GM19463 (cell line): Measurements from ENCODE around the gene ANKRD23.
"Not testable (repeated sequence)": the region's sequence is repeated elsewhere in the genome, so short reads cannot be mapped to it uniquely, and the experiment has no call there.

Experiments used
- ATAC-seq: cut with Tn5 transposase; IDR thresholded peaks from one replicate; pipeline ENCODE4 v1.9.1; 2021; ENCODE audit warnings: mild to moderate bottlenecking, moderate library complexity; ENCODE audit not compliant: unreplicated experiment

The ANKRD23 gene

GRCh38 chr2:96801005-96801785 lies 42.6 kb downstream of the ANKRD23 start:
- ATAC-seq, result peak; percentile 94

DNA sequence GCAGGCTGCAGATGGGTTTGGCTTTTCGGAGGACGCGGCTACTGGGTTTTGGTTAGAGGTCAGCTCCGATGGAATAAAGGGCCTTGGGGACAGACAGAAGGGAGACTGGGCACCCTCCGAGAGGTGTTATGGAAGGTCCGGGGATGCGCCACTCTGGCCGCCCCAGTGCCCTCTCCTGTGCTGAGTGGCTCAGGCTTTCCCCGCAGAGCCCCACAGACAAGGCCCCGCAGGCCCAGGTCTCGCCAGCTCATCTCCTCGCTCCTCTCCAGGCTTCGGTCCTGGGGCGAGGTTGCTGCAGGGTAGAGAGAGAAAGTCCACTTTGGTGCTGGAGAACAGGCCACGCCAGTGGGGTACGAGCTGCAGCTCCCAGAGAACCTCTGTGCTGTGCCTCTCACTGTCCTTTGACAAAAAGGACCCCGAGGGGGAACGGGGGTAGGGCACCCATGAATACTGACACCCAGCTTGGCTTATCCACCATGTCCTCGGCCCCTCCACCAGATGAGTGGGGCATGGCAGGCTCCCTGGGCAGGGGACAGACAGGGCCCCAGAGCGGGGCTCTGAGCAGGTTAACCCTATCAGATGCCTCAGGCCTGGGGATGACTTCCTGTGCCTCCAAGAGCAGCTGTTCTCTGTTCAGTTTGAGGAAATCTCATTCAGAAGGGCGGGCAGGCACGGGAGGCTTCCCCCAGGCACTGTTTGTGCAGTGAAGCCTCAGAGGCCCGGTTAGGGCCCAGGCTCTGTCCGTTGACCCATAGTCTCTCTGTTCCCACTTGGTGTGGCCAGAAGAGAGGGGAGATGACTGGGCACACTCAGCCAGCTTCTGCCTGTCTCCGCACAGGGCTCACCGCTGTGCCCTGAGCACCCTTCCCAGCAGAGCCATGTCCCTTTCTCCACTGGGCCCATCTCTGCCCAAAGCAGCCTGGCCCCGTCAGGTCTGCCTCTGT lies 43.5 kb downstream of the ANKRD23 start:
- ATAC-seq, result peak; percentile 22

- no peak for ATAC-seq
Measured at GRCh38 chr2:96799623-96799935, 44.2 kb downstream of the ANKRD23 start.

- ATAC-seq, result no peak
Measured at GRCh38 chr2:96798733-96799622, 44.8 kb downstream of the ANKRD23 start.

DNA sequence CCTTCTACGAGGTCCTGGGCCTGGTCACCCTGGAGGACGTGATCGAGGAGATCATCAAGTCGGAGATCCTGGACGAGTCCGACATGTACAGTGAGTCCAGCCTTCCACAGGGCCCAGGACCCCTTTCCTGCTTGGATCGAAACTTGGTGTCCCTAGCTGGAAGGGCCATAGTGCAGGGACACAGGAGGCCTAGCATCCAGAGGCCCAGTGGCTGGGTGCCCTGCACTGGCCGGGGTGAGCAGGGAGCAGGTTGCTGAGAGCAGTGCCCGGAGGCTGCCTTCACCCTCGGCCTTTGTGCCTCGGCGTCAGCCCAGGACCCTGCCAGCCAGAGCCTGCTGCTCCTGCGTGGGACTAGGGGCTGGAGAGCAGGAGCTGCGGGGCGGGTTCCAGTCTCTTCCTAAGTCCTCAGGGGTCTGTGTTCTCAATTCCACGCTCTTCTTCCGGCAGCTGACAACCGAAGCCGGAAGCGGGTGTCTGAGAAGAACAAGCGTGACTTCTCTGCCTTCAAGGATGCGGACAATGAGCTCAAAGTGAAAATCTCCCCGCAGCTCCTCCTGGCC lies 46.7 kb downstream of the ANKRD23 start:
- no peak for ATAC-seq

DNA sequence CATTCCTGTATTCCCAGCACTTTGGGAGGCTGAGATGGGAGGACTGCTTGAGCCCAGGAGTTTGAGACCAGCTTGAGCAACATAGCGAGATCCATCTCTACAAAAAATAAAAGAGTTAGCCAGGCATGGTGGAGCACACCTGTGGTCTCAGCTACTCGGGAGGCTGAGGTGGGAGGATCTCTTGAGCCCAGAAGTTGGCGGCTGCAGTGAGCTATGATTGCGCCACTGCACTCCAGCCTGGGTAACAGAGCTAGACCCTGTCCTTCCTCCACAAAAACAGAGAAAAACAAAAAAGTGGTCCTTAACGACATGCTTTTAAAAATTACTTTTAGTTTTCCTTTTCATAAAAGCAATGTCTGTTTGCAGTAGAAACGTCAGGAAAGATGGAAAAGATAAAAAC lies 47.3 kb downstream of the ANKRD23 start:
- not testable (repeated sequence) for ATAC-seq

GRCh38 chr2:96795076-96795475 lies 48.7 kb downstream of the ANKRD23 start:
- ATAC-seq, result no peak

DNA sequence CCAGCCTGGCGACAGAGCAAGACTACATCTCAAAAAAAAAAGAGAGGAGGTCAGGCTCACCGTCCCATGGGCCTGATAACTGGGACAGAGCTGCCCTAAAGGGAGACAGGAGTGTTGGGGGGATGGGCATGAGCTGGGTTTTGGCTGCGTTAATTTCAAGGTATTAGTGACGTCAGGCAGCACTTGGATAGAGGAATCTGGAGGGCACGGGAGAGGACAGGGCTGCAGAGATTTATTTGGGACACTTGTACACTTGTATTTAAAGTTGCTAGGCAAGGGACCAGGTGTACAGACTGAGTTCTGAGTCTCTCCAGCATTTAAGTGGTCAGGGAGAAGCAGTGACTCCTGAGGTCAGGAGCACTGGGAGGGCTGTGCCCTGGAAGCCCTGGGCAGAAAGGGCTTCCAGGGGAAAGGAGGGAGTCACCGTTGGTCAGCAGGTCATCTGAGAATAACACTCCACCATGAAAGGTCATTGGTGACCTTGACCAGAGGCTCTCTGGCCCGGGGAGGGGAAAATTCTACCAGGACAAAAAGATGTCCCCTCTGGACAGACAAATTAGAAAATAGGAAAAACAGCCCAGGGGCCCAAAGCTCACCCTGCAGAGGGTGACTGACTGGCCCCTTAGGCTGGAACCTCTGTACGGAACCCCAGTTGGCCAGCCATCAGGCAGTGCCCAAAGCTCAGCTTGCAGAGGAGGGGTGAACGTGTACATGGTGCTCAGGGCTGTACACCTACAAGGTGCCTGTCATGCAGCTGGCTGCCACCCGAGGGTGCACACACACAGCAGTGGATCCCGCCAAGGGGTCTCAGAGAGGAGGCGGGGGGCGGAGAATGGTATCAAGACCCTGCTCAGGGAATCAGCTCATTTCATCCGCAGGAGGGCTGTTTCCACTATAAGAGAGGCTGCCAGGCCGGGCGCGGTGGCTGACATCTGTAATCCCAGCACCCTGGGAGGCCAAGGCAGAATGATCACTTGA lies 50.8 kb downstream of the ANKRD23 start:
- no peak for ATAC-seq

DNA sequence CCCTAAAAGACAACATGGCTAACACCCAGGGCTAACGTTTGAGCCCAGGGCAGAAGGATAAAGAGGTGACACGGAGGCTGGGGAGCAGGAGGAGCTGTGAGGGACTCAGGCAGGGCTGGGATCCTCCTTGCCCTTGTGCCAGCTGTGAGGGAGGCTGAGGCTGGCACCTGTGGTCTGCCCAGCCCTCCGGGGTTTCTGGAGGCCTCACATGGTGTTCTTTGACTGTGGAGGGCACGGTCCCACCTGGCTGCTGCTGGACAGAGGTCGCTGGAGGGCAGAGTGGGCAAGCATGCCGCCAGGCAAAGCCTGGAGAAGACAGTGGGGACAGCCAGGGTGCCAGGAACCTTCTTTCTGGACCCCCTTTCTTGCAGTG lies 54.6 kb downstream of the ANKRD23 start:
- ATAC-seq, result no peak

- ATAC-seq, result no peak
Measured at GRCh38 chr2:96788442-96789244, 55.2 kb downstream of the ANKRD23 start.
